GM19463 (cell line): ENCODE results near the gene DGKQ.

Experiments used
- ATAC-seq: cut with Tn5 transposase; IDR thresholded peaks from one replicate; pipeline ENCODE4 v1.9.1; 2021; ENCODE audit warnings: mild to moderate bottlenecking, moderate library complexity; ENCODE audit not compliant: unreplicated experiment

The DGKQ gene

DNA sequence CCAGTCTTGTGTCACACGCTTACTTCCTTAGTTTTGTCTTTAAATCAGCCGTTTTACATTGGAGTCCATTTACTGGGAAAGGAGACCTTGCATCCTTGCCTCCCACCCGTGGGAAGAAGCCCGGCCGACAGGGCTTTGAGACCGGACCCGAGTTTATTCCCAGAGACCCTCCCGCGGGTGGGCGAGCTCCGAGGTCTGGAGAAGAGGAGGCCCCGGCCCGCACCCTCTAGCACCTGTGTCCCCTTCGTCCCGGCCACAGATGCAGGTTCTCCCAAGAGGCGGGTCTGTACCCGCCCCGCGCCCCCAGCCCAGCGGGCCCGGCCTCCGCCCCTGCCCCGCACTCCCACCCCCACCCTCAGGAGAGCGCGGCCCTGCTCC lies 23.6 kb upstream of the DGKQ start:
- ATAC-seq = no peak

DNA sequence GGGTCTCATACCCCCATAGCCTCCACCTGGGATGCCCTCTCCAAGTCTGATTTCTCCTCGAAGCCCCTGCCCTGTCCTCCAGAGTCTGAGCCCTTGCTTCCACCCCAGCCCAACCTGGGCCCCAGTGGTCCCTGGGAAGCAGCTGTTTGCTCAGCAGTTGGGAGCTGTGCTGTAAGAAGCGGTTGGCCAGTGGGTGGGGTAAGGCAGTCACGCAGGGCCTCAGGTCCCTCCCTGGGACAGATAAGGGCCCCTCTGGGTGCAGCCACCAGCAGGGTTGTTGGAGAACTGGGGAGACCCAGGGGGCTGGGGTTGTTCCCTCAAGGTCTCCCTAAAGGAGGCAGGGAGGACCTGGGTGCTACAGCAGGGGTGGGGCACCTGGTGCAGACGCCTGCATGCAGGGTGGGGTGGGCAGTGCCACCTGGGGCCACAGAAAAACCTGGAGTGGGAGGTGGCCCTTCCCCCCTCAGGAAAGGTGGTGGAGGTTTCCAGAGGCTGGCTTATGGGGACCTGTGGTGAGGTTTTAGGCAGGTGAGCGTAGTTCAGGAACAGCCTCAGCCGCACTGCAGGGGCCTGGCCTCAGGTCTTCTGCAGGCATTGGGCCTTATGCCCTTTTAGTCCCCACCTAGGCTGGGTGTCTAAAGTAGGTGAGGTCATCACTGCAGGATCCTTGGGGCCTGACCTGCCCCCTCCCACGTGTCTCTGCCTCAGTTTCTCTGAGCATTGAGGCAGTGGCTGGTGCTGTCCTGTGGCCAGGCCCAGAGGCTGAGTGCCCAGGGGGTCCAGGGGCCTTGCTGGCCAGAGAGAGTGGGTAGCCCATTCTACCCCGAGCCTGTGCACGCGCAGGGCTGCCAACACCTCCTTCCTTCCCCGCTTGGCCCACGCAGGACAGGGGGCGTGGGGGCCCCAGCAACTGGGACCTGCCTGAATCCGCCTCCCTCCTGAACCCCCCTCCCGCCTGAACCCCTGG lies 22.9 kb upstream of the DGKQ start:
- no peak for ATAC-seq

DNA sequence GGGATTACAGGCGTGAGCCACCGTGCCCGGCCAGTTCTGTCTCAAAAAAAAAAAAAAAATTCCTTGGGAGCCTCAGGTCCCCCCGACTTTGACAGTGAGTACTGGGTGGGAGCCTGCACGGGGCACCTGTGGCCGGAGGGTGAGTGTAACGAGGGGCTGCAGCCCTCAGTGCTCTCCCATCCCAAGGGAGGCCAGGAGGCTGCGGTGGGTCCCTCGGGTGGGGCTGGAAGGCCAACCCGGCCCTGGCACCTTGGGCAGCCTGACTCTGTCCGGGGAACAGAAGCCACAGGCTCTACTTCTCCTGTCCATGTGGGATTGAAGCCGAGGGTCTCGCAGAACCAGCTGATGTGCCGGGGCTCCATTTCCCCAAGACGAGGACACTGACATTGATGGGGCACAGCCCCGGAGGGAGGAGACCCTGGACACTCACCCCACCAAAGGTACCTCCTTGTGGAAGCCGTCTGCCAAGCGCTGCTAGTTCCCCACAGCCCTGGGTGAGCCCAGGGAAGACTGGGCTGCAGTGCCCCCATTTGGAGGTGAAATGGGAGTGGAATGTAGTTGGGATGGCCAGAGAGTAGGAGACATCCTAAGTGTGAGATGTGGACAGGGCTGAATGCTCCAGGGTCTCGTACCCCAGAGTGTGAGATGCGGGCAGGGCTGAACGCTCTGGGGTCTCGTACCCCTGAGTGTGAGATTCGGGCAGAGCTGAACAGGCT lies 22.1 kb upstream of the DGKQ start:
- ATAC-seq = no peak

DNA sequence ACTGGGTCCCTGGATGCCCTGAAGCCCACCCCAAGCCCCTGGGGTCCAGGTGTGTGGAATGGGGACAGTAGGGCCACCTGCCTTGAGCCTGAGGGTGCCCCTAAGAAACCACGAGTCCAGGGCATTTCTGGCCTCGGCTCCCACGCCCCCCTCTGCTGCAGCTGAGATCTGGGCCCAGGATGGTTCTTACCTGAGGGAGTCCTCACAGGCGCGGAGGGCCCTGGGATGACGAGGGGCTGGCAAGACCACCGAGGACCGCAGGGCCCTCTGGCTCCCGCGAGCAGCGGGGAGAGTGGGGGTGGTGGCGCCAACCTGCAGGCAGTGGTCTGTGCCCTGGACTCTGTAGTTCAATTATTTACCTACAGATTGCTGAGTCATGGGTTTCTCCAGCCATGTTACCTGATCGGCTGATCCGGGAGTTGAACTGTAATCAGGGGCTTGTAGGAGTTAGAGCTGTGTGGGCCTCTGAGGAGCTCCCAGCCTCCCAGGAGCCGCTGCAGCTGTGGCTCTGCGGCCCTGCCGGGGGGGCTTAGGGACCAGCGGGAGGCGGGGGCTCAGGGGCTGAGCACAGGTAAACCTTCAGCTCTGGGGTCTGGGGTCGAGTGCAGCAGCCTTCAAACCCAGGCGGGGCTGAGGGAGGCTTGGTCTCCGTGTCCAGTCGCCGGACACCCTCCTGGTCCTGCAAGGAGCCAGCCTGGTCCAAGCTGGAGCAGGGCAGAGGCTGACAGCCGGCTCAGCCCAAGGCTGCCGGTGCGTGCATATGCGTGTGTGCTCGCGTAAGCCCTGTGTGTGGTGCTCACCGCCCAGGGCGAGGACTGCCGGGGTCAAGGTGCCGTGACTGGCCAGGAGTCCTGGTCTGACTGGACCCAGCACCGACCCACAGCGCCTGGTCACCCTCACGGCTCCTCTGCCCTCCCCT lies 20.0 kb upstream of the DGKQ start, which contains the start of gene SLC26A1:
TSS of gene SLC26A1 (minus strand) at position 294 of the 919 bp plus-strand sequence. CDS start 1,701 bp downstream, outside the sequence.
- ATAC-seq = no peak

DNA sequence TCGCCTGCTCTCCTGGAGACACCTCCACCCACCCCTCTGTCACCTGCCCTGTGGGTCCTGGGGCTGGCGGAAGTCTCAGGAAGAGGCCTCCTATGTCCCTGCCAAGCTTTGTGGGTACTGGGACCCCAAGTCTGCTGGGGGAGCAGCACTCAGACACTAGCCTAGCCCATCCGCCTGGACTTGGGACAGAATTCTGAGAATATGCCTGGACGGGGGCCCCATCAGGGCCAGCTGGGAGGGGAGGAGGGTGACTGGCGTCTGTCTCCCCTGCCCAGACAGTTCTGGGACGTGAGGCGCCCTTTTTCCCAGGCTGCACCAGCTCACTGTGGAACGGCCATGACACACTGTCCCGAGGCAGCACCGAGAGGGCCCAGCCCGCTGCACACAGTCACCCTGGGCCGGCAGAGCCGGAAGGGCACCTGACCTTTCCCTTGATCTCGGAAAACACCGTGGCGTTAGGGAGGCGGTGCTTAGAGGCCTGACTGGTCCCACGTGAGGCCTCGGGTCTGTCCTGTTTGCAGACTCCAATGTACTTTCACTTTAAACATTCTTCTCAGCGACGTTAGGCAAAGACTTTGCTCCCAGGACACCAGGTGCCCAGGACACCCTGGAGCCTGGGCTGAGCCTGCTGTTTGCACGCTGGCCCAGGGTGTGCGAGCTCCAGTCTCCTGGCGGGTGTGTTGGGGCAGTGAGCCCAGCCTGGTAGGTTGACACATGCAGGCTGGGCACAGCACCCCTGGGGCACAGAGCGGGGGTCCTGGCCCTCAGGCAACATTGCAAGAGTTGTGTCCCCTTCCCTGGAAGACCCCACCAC lies 19.1 kb upstream of the DGKQ start:
- ATAC-seq = no peak

DNA sequence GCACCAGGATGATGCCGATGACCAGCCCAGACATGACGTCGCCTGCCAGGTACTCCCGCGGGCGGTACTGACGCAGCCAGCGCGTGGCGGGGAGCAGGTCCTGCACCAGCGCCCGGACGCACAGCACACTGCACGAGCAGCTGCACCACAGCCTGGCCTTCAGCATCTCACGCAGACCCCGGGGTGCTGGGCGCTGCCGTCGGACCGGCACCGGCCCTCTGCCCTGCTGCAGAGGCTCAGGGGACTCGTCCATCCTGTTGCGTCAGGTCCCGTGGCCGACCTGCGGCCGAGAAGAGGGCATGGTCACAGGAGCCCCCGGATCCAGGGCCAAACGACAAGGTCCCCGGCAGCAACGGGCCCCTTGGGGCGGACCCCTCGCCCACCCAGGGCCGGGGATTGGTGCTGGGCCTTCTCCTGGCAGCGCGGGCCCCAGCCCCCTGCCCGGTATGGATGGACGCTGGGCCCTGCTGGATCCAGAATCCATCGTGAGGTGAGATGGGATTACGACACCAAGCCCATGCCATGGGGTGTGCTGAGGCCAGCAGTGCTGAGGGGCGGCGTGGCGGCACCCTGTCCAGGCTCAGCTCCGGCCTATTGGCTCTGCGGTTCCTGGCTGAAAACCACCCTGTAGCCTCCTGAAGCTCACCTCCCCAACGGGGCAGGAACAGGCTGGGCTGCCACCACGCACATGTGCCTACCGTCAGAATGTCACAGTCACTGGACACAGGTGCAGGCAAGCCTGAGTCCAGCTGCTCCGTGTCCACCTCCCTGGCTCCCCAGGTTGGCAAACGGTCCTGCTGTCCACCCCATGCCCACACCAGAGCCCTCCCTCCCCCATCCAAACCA lies 18.3 kb upstream of the DGKQ start:
- ATAC-seq = no peak

DNA sequence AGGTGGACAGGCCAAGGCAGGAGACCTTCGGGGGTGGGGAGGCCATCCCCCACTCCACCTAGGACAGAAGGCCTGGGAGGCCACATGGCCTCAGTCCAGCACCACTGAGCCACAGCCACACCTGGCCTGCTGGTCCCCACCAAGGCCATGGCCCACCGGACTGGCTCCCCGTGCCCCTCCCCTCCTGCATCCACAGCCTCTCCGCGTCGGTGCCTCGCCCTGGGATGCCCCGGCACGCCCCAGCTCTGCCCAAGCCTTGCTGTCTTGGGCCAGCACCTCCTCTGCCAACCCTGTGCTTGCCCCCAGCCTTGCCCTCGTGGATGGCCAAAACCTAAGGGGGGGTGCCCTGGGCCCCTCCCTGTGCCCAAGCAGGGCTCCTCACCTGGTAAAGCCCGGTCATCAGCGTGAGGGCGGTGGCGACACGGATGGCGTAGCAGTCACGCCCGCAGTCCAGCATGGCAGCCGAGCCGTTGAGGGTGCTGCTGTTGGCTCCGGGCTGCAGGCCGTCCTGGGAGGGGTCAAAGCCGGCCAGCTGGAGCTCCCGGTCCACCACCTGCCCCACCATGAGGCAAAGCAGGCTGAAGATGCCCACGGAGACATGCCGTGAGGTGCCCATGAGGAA lies 17.5 kb upstream of the DGKQ start:
- no peak for ATAC-seq

DNA sequence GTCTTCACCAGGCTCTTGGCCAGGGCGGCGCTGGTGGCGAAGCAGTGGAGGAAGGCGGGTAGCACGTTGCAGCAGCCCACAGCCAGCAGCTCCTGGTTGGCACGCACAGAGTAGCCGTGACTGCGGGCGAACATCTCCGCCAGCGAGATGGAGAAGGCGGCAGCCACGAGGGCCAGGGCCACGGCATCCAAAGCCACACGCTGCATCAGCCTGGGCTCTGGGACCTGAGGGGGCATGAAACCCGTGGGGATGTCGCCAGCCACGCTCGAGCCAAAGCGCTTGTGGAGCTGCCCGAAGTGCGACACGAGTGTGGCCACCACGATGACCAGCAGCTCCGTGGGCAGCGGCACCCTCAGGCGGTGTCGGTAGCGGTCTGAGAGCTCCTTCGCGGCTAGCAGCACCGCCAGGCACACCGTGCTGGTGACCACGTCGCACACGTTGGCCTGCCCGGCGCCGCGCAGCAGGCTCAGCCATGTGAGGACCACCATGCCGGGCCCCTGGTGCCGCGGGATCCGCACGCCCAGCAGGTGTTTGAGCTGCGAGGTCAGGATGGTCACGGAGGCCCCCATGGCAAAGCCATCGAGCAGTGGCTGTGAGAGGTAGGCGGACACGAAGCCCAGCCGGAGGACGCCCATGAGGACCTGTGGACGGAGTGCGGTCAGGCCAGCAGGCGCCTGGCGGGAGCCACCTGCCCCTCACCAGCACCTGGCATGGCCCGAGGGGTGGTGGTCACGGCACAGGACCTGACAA lies 16.5 kb upstream of the DGKQ start:
- ATAC-seq = no peak

DNA sequence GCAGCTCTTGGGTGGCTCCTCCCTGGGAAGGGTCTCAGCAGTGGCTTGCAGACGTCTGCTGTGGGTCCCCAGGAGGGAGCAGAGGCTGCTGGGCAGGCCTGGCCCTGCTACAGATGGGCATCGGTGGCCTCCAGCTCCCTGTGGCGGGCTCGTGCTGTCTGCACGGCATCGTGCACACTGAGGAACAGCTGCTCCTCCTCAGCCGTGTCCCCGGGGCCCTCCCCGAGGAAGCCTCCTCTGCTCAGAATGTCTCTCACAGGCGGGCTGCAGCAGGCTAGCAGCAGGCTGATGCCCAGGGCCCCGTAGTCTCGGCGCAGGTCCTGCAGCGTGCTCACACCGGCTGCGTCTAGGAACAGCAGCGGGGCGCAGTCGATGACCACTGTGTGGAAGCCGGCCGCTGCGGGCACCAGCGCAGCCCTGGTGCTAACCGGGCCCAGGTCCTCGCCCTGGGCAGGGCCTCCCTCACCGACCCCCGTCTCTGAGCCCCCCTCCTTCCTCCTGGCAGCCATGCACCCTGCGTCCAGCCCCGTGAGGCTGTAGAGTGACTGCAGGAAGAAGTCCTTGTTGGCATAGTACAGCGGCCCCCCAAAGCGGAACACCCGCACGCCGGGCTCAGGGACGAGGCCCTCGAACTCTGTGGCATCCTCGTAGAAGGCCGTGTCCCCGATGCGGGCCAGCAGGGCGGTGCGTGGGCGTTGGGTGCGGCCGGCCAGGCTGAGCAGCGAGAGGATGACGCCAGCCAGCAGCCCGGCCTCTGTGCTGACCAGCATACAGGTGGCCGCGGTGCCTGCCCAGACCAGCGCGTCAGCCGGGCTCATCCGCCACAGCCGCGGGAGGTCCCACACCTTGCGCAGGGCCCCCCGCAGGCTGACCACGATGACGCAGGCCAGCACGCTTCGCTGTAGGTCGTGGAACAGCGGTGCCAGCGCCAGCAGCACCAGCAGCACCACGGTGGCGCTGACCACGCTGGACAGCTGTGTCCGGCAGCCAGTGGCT lies 15.7 kb upstream of the DGKQ start:
- no peak for ATAC-seq

DNA sequence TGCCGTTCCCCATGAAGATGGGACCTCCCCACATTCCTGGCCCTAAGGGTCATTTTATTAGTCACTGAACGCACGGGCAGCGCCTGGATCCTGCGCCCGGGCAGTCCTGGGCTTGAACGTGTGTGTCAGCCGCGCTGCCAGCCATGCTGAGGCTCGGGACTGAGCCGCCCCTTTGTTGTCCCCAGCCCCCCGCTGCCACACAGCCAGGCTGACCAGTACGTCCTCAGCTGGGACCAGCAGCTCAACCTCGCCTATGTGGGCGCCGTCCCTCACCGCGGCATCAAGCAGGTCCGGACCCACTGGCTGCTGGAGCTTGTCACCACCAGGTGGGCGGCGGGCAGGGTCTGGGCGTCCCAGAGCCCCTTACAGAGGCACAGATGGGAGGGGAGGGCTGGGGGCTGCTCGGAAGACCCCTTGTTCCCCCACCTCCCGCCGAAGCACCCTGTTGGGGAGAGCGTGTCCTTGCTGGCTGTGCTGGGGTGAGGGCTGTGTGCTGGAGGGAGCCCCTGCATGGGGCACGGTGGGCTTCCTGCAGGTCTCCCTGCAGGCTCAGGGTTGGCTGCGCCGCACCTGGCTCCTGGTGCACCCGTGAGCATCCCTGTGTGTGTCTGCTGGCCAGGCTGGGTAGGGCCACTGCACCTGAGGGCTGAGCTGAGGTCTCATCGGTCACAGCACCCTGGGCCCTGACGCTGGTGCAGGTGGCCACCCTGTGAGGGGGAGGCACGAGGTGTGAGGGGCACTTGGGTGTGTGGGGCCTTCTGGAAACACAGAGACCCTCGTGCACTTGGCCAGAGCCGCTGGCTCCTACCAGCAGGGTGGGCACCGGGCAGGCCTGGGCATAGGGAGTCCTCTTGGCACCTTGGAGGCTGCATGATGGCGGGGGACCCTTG lies 14.5 kb upstream of the DGKQ start:
- ATAC-seq = no peak

DNA sequence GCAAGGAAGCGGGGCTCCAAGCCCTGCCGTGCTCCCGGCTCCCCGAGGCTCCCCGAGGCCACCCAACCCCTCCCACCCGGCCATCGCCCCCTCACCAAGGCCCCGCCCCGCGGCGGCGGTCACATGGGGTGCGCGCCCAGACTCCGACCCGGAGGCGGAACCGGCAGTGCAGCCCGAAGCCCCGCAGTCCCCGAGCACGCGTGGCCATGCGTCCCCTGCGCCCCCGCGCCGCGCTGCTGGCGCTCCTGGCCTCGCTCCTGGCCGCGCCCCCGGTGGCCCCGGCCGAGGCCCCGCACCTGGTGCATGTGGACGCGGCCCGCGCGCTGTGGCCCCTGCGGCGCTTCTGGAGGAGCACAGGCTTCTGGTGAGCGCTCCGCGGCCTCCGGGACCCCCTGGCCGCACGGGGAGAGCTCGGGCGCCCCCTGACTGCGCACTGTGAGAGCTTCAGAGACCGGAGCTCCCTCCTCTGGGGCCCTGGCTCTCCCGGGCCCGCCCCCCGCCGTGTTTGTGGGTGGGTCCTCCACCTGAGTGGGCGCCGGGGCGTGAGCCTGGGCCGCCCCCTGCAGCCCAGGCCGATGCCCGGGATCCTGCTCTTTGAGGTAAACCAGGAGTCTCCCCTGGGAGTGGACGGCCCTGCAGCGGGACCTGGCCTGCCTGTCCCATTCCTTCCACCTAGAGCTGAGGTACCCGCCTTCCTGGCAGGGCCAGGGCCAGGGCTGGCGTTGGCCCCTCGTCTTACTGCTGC lies 13.7 kb upstream of the DGKQ start, which contains the start of gene IDUA:
TSS of gene IDUA (plus strand) at position 166 of the 745 bp plus-strand sequence. CDS start at position 207, 41 bp downstream.
- ATAC-seq = peak; percentile 80

DNA sequence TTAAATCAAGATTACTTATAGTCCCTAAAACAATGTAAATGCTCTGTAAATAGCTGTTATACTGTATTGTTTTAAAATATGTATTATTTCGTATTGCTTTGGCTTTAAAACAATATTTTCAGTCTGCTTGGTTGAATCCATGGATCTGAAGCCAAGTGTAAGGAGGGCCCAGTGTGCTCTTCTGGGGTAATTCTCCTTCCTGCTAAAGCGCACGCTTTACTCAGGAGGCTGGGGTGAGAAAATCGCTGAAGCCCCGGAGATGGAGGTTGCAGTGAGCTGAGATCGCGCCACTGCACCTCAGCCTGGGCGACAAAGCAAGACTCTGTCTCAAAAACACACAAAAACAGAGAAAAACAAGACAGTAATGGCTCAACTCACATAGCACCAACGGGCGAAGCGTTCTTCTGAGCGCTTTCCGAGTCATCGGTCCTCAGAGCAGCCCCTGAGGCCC lies 13.1 kb upstream of the DGKQ start:
- no peak for ATAC-seq

DNA sequence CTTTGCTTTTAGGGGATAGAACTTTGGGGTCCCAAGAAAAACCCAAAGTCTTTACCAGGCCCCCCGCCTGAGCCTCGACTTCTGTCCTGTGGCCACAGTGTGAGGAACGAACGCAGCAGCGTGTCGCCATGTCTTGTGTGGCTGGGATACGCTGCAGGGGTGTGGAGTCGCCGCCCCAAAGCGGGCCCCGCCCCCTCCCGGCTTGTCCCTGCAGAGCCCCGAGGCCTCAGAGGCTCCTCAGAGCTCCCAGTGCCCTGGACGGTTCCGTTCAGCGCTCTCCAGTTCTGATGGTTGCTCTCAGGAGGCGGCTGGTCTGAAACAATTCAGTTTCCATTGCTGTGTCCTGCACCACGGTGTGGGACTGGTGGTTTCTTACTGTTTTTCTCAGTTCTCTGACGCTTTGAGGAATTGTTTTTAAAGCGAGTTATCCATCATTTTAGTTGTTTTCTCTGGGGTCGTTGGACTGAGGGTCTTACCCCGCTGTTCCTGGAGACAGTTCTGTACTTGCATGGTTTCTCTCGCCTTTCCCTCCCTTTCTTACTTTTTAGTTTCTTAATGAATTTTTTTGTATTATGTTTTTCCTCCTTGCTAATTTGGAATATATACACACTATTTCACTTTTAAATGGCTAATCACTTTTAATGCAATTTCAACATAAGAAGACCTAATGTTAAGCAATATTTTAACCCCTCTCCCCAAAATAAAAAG lies 11.9 kb upstream of the DGKQ start:
- ATAC-seq = peak; percentile 35

DNA sequence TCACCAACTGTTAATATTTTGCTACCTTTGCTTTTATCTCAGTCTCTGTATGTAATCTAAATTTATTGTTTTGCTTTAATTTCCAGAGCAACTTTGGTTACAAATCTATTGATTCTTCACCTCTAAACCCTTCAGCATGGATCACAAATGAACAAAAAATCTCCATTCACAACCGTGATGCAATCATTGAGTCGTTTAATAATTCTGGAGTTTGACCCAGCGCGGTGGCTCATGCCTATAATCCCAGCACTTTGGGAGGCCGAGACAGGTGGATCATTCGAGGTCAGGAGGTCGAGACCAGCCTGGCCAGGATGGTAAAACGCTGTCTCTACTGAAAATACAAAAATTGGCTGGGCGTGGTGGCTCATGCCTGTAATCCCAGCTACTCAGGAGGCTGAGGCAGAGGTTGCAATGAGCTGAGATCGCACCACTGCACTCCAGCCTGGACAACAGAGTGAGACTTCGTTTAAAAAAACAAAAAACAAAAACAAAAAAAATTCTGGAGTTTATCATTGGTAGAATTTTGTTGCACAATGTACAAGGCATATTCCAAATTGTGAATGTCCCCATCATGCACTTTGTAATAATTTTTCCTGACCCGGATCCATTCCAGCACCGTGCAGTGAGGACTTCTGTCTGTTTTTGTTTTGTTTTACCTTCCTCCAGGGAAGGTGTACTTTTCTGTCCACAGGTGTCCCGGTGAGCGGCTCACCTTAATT lies 11.1 kb upstream of the DGKQ start:
- ATAC-seq = no peak
